ENCODE measurements around the gene RANBP6. TPM values are rescaled to one million over a fixed set of nuclear protein-coding genes. Genes with fewer than 3 reads are reported as not detected.
A peak's percentile ranks its signal among the peaks of the same experiment; 100 is the strongest.

Gene RANBP6
- total RNA-seq, 4 donors from 2014 or later = 5.9 to 17.7 (median 10.9) TPM

GRCh38 chr9:5988265-5988664 lies 27.2 kb downstream of the RANBP6 start:
- H3K27me3 ChIP-seq = no peaks in the 10 kb centered on the region
- H3K4me3 ChIP-seq = no peak overlapping the region
- intact Hi-C loops (cut with DNase I) = no loop called here
- 85 to 94% methylated on average over 5 of the region's 5 CpGs for WGBS, 2 donors
- peaks cover 0 to 2% (median 0%) of the 10 kb centered on the region in 3 donors for H3K4me1 ChIP-seq
- no peaks in the 10 kb centered on the region for H3K9me3 ChIP-seq
- no peak for DNase-seq
- H3K36me3 ChIP-seq = peaks cover 0 to 35% (median 3%) of the 10 kb centered on the region in 3 donors
- no peak overlapping the region for H3K27ac ChIP-seq
- TF ChIP-seq POLR2A (IDR thresholded peaks at IDR 0.05) (no peak), CTCF (IDR thresholded peaks at IDR 0.05) (no peak)

- no peak overlapping the region for H3K27ac ChIP-seq
- no peaks in the 10 kb centered on the region for H3K27me3 ChIP-seq
- DNase-seq = no peak
- H3K4me3 ChIP-seq = no peak overlapping the region
- no peaks in the 10 kb centered on the region for H3K9me3 ChIP-seq
- H3K36me3 ChIP-seq = peaks cover 0 to 45% (median 3%) of the 10 kb centered on the region in 3 donors
- WGBS, 2 donors = 83 to 90% methylated on average over 2 of the region's 2 CpGs
- TF ChIP-seq POLR2A (IDR thresholded peaks at IDR 0.05) = no peak
- peaks cover 0 to 21% (median 6%) of the 10 kb centered on the region in 3 donors for H3K4me1 ChIP-seq
- intact Hi-C loops (cut with DNase I) = no loop called here
Observed at GRCh38 chr9:5983042-5983441, 32.4 kb downstream of the RANBP6 start.

- TF ChIP-seq POLR2A (IDR thresholded peaks at IDR 0.05) (no peak), CTCF (IDR thresholded peaks at IDR 0.05) (no peak)
- peaks cover 0 to 38% (median 3%) of the 10 kb centered on the region in 3 donors for H3K36me3 ChIP-seq
- H3K4me1 ChIP-seq = peaks cover 0 to 28% (median 6%) of the 10 kb centered on the region in 3 donors
- H3K27ac ChIP-seq = no peak overlapping the region
- no peaks in the 10 kb centered on the region for H3K9me3 ChIP-seq
- DNase-seq = no peak
- no peak overlapping the region for H3K4me3 ChIP-seq
- no peaks in the 10 kb centered on the region for H3K27me3 ChIP-seq
- 71 to 82% methylated on average over 2 of the region's 2 CpGs for WGBS, 2 donors
- intact Hi-C loops (cut with DNase I) = no loop called here
Observed at GRCh38 chr9:5982317-5982716, 33.1 kb downstream of the RANBP6 start.

- Histone ChIP-seq H3K9me3 (no peaks in the 10 kb centered on the region), H3K4me3 (no peak overlapping the region), H3K27ac (no peak overlapping the region), H3K4me1 (peaks cover 0 to 39% (median 6%) of the 10 kb centered on the region in 3 donors), H3K27me3 (no peaks in the 10 kb centered on the region), H3K36me3 (peaks cover 0 to 31% (median 2%) of the 10 kb centered on the region in 3 donors)
- TF ChIP-seq POLR2A (IDR thresholded peaks at IDR 0.05) = no peak
- no peak for TF ChIP-seq CTCF (IDR thresholded peaks at IDR 0.05)
- no peak for DNase-seq
- intact Hi-C loops (cut with DNase I) = no loop called here
- 13 to 33% methylated on average over 1 of the region's 1 CpG for WGBS, 2 donors
Observed at GRCh38 chr9:5978523-5978922, 36.9 kb downstream of the RANBP6 start.

GRCh38 chr9:5976674-5977397 lies 38.6 kb downstream of the RANBP6 start:
- peaks cover 0 to 25% (median 5%) of the 10 kb centered on the region in 3 donors for H3K36me3 ChIP-seq
- H3K9me3 ChIP-seq = no peaks in the 10 kb centered on the region
- intact Hi-C loops (cut with DNase I) = no loop called here
- 71 to 76% methylated on average over 2 of the region's 2 CpGs for WGBS, 2 donors
- H3K27ac ChIP-seq = peak overlapping the region in 2 of 4 donors; percentile 23 to 27
- H3K4me1 ChIP-seq = peaks cover 0 to 30% (median 6%) of the 10 kb centered on the region in 3 donors
- H3K27me3 ChIP-seq = no peaks in the 10 kb centered on the region
- H3K4me3 ChIP-seq = no peak overlapping the region
- no peak for DNase-seq
- TF ChIP-seq POLR2A (IDR thresholded peaks at IDR 0.05) = no peak
- TF ChIP-seq CTCF (IDR thresholded peaks at IDR 0.05) = no peak

All from esophagus squamous epithelium (tissue), 5 donors.